ENCODE measurements around the gene DBI.

GRCh38 chr2:119326938-119327337 lies 39.8 kb upstream of the DBI start:
- no peak for TF ChIP-seq POLR2A (IDR thresholded peaks at IDR 0.05; ENCODE audit: low read depth, low read length)
- no peak for TF ChIP-seq POLR2AphosphoS5 (IDR thresholded peaks at IDR 0.05; ENCODE audit: low read depth, low read length)
- TF ChIP-seq TAF1 (IDR thresholded peaks at IDR 0.05; ENCODE audit: borderline replicate concordance, low read depth, low read length) = no peak

Measured in GM12892 (cell line).